Measurements from ENCODE around the gene ZNF184. TPM values are rescaled to one million over a fixed set of nuclear protein-coding genes. Genes with fewer than 3 reads are reported as not detected.

The ZNF184 gene
- total RNA-seq, 1 experiment from 2014 or later: 7.1 TPM

GRCh38 chr6:27502508-27503435, 29.9 kb upstream of the ZNF184 start:
- DNase-seq (ENCODE audit: low spot score): peak; percentile 81

More at GRCh38 chr6:27502508-27503435, 29.9 kb upstream of the ZNF184 start:
- H3K4me3 Mint-ChIP-seq: peak overlapping the region; percentile 93
- peak overlapping the region; percentile 92 for H3K27ac Mint-ChIP-seq
- CTCF ChIA-PET: interaction anchor here (0.6 to 1.2 kb wide), 7 partner anchors 13 to 293 kb away, joined by 3 to 7 read pairs (median 3); partner anchors contain the start of gene POM121L2
- peaks cover 28% of the 10 kb centered on the region for H3K4me1 Mint-ChIP-seq
- TF ChIP-seq PRDM15 (CRISPR knock-in tag; IDR thresholded peaks at IDR 0.05): no peak
- TF ChIP-seq HMGXB4 (CRISPR knock-in tag; IDR thresholded peaks at IDR 0.05): peak; percentile 87; the same call in 1 of the 2 replicates
- TF ChIP-seq ZBTB43 (CRISPR knock-in tag; IDR thresholded peaks at IDR 0.05): 0 out of 2 replicates have a peak, but pooled peaks have one; percentile 37
- TF ChIP-seq JAZF1 (CRISPR knock-in tag; IDR thresholded peaks at IDR 0.05): no peak
- TF ChIP-seq FOXJ3 (CRISPR knock-in tag; IDR thresholded peaks at IDR 0.05; ENCODE audit: borderline replicate concordance): no peak
- no peak for TF ChIP-seq MAX (CRISPR knock-in tag; IDR thresholded peaks at IDR 0.05)
- no peak for TF ChIP-seq CTCF (IDR thresholded peaks at IDR 0.05)
- peak; percentile 52; the same call in 1 of the 2 replicates for TF ChIP-seq NFE2L1 (CRISPR knock-in tag; IDR thresholded peaks at IDR 0.05)
- no peak for TF ChIP-seq TEAD1 (CRISPR knock-in tag; IDR thresholded peaks at IDR 0.05)
- TF ChIP-seq MXD4 (CRISPR knock-in tag; IDR thresholded peaks at IDR 0.05; ENCODE audit: borderline replicate concordance): no peak
- TF ChIP-seq ZNF232 (CRISPR knock-in tag; IDR thresholded peaks at IDR 0.05): 0 out of 2 replicates have a peak, but pooled peaks have one; percentile 45
- TF ChIP-seq E2F5 (CRISPR knock-in tag; IDR thresholded peaks at IDR 0.05): no peak
- no peak for TF ChIP-seq E2F4 (CRISPR knock-in tag; IDR thresholded peaks at IDR 0.05; ENCODE audit: borderline replicate concordance, low read depth)
- peak; percentile 81; the same call in 1 of the 2 replicates for TF ChIP-seq ETV6 (CRISPR knock-in tag; IDR thresholded peaks at IDR 0.05)
- TF ChIP-seq CBFB (CRISPR knock-in tag; IDR thresholded peaks at IDR 0.05; ENCODE audit: low read depth): no peak
- TF ChIP-seq ZNF121 (CRISPR knock-in tag; IDR thresholded peaks at IDR 0.05): no peak
- TF ChIP-seq FOXK1 (CRISPR knock-in tag; IDR thresholded peaks at IDR 0.05): peak; percentile 9; the same call in 1 of the 2 replicates
- TF ChIP-seq HMGA2 (CRISPR knock-in tag; IDR thresholded peaks at IDR 0.05): no peak
- TF ChIP-seq MLX (CRISPR knock-in tag; IDR thresholded peaks at IDR 0.05): no peak
- TF ChIP-seq GABPB1 (CRISPR knock-in tag; IDR thresholded peaks at IDR 0.05): peak; percentile 25
- peak; percentile 25 for ATAC-seq
- peaks cover 8% of the 10 kb centered on the region; the same call in 1 of the 2 replicates for H3K27me3 Mint-ChIP-seq (ENCODE audit: low read depth)
- POLR2A ChIA-PET: interaction anchor here (0.7 to 1.0 kb wide), 4 partner anchors 119 to 370 kb away, joined by 3 to 8 read pairs (median 4); a partner anchor contains a TSS
- no peaks in the 10 kb centered on the region for H3K9me3 Mint-ChIP-seq
- no peaks in the 10 kb centered on the region for H3K36me3 Mint-ChIP-seq
